Mammary epithelial cell (primary cell): ENCODE measurements around the gene SMARCD3.

Source experiments
- CTCF ChIP-seq, 2 donors: IDR thresholded peaks in 1 of 2; conservative IDR thresholded peaks in 1 of 2; 2 replicates each; pipeline ENCODE4 v1.5.1; 2011 to 2012; ENCODE audit warnings: inconsistent platforms in 2 of 2, low read length in 2 of 2, mild to moderate bottlenecking in 2 of 2, control low read depth in 1 of 2, low read depth in 1 of 2; ENCODE audit not compliant: insufficient read depth in 1 of 2; ENCODE audit errors: extremely low read depth in 1 of 2
- EZH2 ChIP-seq: IDR thresholded peaks from 2 replicates; pipeline ENCODE4 v1.6.1; 2012; ENCODE audit warnings: low read length, inconsistent platforms, borderline replicate concordance

GRCh38 chr7:151223728-151224127 is 24.8 kb downstream of the SMARCD3 start:
- TF ChIP-seq CTCF (conservative IDR thresholded peaks at IDR 0.05 in 1 of 2, IDR thresholded peaks at IDR 0.05 in 1 of 2; ENCODE audit: extremely low read depth in 1 of 2, insufficient read depth in 1 of 2, low read depth in 1 of 2, low read length in 2 of 2) (no peak), EZH2 (no peak)
